Measurements from ENCODE around the gene SLC43A1.

Gene SLC43A1

GRCh38 chr11:57527056-57527631 lies 11.6 kb upstream of the SLC43A1 start:
- peak in 1 of 2 experiments; percentile 20 for DNase-seq (ENCODE audit: low read depth in 2 of 2)

GRCh38 chr11:57523419-57523818 lies 7.9 kb upstream of the SLC43A1 start:
- DNase-seq (ENCODE audit: low read depth in 2 of 2), result no peak

- DNase-seq (ENCODE audit: low read depth in 2 of 2), result no peak
Measured at GRCh38 chr11:57521116-57521515, 5.6 kb upstream of the SLC43A1 start.

- no peak for DNase-seq (ENCODE audit: low read depth in 2 of 2)
Measured at GRCh38 chr11:57516061-57516443, 550 bp upstream of the SLC43A1 start.

GRCh38 chr11:57514538-57515331 lies 767 bp downstream of the SLC43A1 start:
- DNase-seq (ENCODE audit: low read depth in 2 of 2), result no peak

- DNase-seq (ENCODE audit: low read depth in 2 of 2), result no peak
Measured at GRCh38 chr11:57513911-57514537, 1.5 kb downstream of the SLC43A1 start.

- DNase-seq (ENCODE audit: low read depth in 2 of 2), result no peak
Measured at GRCh38 chr11:57513452-57513795, 2.1 kb downstream of the SLC43A1 start.

- no peak for DNase-seq (ENCODE audit: low read depth in 2 of 2)
Measured at GRCh38 chr11:57512646-57513451, 2.7 kb downstream of the SLC43A1 start.

GRCh38 chr11:57511741-57512430 lies 3.6 kb downstream of the SLC43A1 start:
- no peak for DNase-seq (ENCODE audit: low read depth in 2 of 2)

- no peak for DNase-seq (ENCODE audit: low read depth in 2 of 2)
Measured at GRCh38 chr11:57508341-57509170, 6.9 kb downstream of the SLC43A1 start.

GRCh38 chr11:57506522-57506921 lies 9.0 kb downstream of the SLC43A1 start:
- no peak for DNase-seq (ENCODE audit: low read depth in 2 of 2)

- no peak for DNase-seq (ENCODE audit: low read depth in 2 of 2)
Measured at GRCh38 chr11:57504511-57504910, 11.0 kb downstream of the SLC43A1 start.

- no peak for DNase-seq (ENCODE audit: low read depth in 2 of 2)
Measured at GRCh38 chr11:57502870-57503269, 12.6 kb downstream of the SLC43A1 start.

GRCh38 chr11:57502376-57502775 lies 13.1 kb downstream of the SLC43A1 start:
- no peak for DNase-seq (ENCODE audit: low read depth in 2 of 2)

- no peak for DNase-seq (ENCODE audit: low read depth in 2 of 2)
Measured at GRCh38 chr11:57501953-57502352, 13.5 kb downstream of the SLC43A1 start.

GRCh38 chr11:57500926-57501325 lies 14.6 kb downstream of the SLC43A1 start:
- no peak for DNase-seq (ENCODE audit: low read depth in 2 of 2)

- DNase-seq (ENCODE audit: low read depth in 2 of 2), result no peak
Measured at GRCh38 chr11:57500515-57500914, 15.0 kb downstream of the SLC43A1 start.

- DNase-seq (ENCODE audit: low read depth in 2 of 2), result no peak
Measured at GRCh38 chr11:57499983-57500461, 15.5 kb downstream of the SLC43A1 start.

- DNase-seq (ENCODE audit: low read depth in 2 of 2), result peak; percentile 64 to 66
Measured at GRCh38 chr11:57499413-57499982, 16.0 kb downstream of the SLC43A1 start.

- no peak for DNase-seq (ENCODE audit: low read depth in 2 of 2)
Measured at GRCh38 chr11:57498540-57498939, 17.0 kb downstream of the SLC43A1 start.
